Epithelial cell of alveolus of lung (primary cell): ENCODE data around the gene PLXDC2. TPM values are rescaled to one million over a fixed set of nuclear protein-coding genes. Genes with fewer than 3 reads are reported as not detected.

Experiments
- total RNA-seq: library from RNA; depleted of rRNA; stranded (reverse); fragments of >200 nt; gene quantifications from 2 replicates; pipeline ENCODE4 v1.2.1, GENCODE V29; 2015

PLXDC2 gene
- total RNA-seq: 11.2 and 94.5 TPM in 2 replicates

DNA sequence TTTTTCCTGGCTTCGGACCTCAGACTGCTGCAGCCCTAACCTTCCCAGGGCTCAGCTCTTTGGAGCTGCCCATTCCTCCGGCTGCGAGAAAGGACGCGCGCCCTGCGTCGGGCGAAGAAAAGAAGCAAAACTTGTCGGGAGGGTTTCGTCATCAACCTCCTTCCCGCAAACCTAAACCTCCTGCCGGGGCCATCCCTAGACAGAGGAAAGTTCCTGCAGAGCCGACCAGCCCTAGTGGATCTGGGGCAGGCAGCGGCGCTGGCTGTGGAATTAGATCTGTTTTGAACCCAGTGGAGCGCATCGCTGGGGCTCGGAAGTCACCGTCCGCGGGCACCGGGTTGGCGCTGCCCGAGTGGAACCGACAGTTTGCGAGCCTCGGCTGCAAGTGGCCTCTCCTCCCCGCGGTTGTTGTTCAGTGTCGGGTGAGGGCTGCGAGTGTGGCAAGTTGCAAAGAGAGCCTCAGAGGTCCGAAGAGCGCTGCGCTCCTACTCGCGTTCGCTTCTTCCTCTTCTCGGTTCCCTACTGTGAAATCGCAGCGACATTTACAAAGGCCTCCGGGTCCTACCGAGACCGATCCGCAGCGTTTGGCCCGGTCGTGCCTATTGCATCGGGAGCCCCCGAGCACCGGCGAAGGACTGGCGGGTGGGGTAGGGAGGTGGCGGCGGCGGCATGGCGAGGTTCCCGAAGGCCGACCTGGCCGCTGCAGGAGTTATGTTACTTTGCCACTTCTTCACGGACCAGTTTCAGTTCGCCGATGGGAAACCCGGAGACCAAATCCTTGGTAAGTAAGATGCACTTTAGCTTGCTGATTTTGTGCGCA, at the start of gene PLXDC2:
Gene PLXDC2 (plus strand): TSS at position 22 of the 820 bp plus-strand sequence.

